Measurements from ENCODE around the gene DLX3. TPM values are rescaled to one million over a fixed set of nuclear protein-coding genes. Genes with fewer than 3 reads are reported as not detected.

Gene DLX3
- total RNA-seq, 4 donors from 2014 or later, result 0.34 TPM; not detected in 3

DNA sequence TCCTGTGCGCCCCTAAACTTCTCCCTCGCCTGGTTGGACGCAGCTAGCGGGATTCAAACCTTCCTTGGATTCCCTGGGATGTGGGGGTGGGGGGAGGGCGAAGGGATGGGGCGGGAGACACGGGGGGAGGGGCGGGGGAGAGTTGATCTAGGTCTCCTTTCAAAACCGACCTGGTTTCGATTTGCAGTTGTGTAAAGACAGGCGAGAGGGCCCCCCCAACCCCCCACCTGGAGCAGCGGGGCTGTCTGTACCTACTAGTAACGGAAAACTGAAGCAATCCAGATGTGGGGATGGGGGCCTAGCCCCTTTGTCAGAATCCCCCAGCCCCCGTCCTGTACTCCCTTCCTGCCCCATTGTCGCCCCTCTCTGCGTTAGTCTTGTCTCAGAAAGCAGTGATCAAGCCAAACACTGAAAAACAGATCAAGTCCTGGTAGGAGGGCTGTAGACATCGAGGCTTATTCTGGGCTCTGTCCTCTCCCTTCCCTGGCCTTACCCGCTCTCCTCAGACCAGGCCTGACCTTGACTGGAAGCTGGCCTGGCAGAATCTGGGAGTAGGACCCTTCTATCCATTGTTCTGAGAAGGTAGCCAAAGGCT lies 25.1 kb downstream of the DLX3 start:
- TF ChIP-seq, protein P1, sequence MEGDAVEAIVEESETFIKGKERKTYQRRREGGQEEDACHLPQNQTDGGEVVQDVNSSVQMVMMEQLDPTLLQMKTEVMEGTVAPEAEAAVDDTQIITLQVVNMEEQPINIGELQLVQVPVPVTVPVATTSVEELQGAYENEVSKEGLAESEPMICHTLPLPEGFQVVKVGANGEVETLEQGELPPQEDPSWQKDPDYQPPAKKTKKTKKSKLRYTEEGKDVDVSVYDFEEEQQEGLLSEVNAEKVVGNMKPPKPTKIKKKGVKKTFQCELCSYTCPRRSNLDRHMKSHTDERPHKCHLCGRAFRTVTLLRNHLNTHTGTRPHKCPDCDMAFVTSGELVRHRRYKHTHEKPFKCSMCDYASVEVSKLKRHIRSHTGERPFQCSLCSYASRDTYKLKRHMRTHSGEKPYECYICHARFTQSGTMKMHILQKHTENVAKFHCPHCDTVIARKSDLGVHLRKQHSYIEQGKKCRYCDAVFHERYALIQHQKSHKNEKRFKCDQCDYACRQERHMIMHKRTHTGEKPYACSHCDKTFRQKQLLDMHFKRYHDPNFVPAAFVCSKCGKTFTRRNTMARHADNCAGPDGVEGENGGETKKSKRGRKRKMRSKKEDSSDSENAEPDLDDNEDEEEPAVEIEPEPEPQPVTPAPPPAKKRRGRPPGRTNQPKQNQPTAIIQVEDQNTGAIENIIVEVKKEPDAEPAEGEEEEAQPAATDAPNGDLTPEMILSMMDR (IDR thresholded peaks at IDR 0.05; ENCODE audit: low read depth), result no peak

DNA sequence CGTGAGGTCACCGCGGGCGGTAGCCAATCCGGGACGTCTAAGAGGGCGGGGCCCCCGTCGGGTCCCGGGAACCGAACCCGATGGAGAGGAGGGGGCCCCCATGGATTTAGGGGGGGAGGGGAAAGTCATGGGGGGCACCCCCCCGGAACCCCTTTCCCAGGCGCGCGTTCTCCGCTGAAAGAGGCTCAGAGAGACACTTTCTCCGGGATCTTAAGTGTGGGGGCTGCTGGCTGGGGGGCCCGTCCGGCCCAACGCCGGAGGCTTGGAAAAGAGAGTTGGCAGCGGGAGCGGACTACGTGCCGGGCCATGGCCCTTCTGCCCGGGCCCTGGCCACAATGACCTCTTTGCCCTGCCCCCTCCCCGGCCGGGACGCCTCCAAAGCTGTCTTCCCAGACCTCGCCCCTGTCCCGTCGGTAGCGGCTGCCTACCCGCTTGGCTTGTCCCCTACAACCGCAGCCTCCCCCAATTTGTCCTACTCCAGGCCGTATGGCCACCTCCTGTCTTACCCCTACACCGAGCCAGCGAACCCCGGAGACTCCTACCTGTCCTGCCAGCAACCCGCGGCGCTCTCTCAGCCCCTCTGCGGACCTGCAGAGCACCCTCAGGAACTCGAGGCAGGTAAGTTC lies 25.8 kb downstream of the DLX3 start, which contains the start of gene DLX4:
Gene DLX4 (plus strand): TSS at position 57 of the 626 bp plus-strand sequence. CDS start 279 bp downstream, at position 336.
- TF ChIP-seq, protein P1 (IDR thresholded peaks at IDR 0.05; ENCODE audit: low read depth), result no peak

DNA sequence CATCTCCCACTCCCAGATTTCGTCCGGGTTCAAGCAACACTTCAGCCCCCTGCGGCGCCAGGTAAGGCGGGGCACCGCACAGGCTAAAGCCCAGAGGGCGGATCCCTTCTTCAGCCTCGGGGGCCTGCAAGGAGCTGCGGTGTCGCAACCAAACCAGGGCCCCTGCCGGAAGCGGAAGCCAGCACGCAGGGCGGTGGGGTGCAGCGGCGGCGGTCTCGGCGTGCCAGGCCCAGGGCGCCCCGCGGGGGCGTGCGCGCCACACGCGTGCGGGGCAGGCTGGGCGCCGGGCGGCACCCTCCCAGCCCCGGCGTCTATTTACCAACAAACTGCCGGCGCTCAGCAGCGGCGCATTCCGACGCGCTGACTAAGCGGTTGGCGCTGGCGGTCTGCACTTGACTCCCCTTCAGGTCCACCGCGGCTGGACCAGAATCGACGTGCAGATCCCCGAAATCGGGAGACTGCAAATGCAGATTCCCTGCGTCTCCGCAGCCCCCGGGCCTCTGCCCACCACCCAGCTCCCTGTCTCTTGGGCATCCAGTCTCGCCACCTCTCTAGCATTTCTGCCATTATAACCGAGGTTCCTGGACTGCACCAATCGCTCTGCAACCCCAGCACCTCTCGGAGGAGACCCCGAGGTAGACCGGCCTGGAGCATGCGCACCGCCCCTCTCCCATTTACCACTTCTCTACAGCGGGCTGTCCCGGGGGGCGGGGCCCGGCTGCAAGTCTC lies 26.5 kb downstream of the DLX3 start:
- TF ChIP-seq, protein P1 (IDR thresholded peaks at IDR 0.05; ENCODE audit: low read depth), result no peak

DNA sequence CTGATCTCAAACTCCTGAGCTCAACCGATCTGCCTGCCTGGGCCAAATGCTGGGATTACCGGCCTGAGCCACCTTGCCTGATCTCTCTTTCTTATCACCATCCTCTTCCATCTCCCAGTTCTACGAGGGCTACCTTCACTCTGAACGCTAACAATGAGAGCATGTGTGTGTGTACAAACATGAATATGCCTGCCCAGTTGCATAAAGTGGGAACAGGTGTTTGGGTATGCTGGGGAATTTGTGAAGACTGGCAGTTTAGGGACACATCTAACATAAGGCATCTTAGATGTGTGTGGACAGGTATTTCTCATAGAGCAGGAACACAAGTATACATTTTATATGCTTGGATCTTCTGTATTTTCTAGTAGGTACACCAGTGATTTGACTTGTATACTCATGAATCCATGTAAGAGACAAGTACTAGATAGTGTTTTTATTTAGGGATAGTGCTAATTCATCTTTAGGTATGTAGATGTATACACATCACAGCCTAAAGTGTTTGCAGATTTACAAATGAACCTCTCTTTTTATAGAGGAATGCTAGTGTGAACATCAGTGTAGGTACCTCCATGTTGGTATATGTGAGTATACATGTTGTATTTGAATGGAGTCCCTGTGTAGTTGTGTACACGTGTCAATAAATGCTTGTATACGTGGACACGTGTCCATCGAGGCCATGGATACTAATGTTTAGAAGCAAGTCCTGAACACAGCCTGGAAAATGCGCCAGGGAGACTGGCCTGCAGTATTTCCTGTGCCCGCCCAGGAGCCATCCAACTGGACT lies 27.2 kb downstream of the DLX3 start:
- TF ChIP-seq, protein P1 (IDR thresholded peaks at IDR 0.05; ENCODE audit: low read depth), result no peak

DNA sequence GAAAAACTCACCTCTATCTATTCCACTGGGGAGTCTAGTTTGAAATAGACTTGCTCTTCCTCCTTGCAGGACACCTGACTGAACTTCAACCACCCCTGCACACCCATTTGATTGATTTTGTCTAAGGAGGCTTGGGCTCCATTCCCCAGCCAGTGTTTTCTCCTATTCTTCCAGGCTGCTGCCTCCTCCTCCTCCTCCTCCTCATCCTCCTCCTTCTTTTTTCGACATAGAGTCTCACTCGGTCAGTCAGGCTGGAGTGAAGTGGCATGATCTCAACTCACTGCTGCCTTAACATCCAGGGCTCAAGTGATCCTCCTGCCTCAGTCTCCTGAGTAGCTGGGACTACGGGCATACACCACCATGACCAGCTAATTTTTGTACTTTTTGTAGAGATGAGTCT lies 27.8 kb downstream of the DLX3 start:
- TF ChIP-seq, protein P1 (IDR thresholded peaks at IDR 0.05; ENCODE audit: low read depth), result no peak

DNA sequence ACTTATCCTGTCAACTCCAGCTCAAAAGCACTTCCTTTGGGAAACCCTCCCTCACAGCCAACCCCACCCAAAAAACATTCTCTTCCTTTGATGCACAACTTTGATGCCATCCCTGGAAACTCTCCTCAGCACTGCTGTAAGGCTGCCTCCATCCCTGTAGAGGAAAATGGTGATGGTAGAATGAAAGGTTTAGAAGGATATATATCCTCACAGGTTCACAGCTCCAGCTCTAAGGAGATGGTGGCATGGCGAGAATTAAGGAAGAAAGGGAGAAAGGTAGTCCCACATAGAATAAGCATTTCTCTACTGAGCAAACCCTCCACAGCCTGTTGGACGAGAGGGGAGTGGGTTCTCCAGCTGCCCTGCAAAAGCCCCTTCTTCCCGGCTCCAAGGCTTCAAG lies 28.3 kb downstream of the DLX3 start:
- TF ChIP-seq, protein P1 (IDR thresholded peaks at IDR 0.05; ENCODE audit: low read depth), result no peak
